ENCODE results near the gene WDR75. TPM values are rescaled to one million over a fixed set of nuclear protein-coding genes. Genes with fewer than 3 reads are reported as not detected.

WDR75 gene
- total RNA-seq, 4 donors from 2014 or later: 24.2 to 130 (median 41.1) TPM

GRCh38 chr2:189524746-189525145 is 83.5 kb downstream of the WDR75 start:
- H3K27me3 ChIP-seq: no peaks in the 10 kb centered on the region
- H3K36me3 ChIP-seq: no peaks in the 10 kb centered on the region
- peaks cover 16% of the 10 kb centered on the region for H3K4me1 ChIP-seq
- no peaks in the 10 kb centered on the region for H3K9me3 ChIP-seq
- TF ChIP-seq POLR2A (IDR thresholded peaks at IDR 0.05) (no peak), POLR2AphosphoS5 (IDR thresholded peaks at IDR 0.05) (no peak), EP300 (IDR thresholded peaks at IDR 0.05) (no peak)
- TF ChIP-seq, protein P1, sequence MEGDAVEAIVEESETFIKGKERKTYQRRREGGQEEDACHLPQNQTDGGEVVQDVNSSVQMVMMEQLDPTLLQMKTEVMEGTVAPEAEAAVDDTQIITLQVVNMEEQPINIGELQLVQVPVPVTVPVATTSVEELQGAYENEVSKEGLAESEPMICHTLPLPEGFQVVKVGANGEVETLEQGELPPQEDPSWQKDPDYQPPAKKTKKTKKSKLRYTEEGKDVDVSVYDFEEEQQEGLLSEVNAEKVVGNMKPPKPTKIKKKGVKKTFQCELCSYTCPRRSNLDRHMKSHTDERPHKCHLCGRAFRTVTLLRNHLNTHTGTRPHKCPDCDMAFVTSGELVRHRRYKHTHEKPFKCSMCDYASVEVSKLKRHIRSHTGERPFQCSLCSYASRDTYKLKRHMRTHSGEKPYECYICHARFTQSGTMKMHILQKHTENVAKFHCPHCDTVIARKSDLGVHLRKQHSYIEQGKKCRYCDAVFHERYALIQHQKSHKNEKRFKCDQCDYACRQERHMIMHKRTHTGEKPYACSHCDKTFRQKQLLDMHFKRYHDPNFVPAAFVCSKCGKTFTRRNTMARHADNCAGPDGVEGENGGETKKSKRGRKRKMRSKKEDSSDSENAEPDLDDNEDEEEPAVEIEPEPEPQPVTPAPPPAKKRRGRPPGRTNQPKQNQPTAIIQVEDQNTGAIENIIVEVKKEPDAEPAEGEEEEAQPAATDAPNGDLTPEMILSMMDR (IDR thresholded peaks at IDR 0.05): no peak
- no peak for DNase-seq (ENCODE audit: low spot score in 2 of 2)
- H3K4me3 ChIP-seq: no peak overlapping the region
- no peak overlapping the region for H3K27ac ChIP-seq
- WGBS: 85% methylated on average over 4 of the region's 4 CpGs

Other genes starting within 250 kb of the WDR75 start
- 10 to 100 TPM; 17.2 to 33.6 (median 19.6) TPM for gene SLC40A1, start 139.3 kb downstream of the WDR75 start, total RNA-seq
- gene ASNSD1, start 220.0 kb downstream of the WDR75 start, total RNA-seq: 10 to 100 TPM; 27.9 to 34.8 (median 31.7) TPM
- 10 to 100 TPM in 1 of 4 donors, 1 to 10 TPM in 2, under 1 TPM in 1; 0.95 to 11.0 (median 5.3) TPM for gene ANKAR, start 233.2 kb downstream of the WDR75 start, total RNA-seq

All from suprapubic skin (tissue), 4 donors.